Stomach (tissue), 9 donors: ENCODE results near the gene PPP2R3B. TPM values are rescaled to one million over a fixed set of nuclear protein-coding genes. Genes with fewer than 3 reads are reported as not detected.

Source experiments
- DNase-seq, 2 donors: peaks; one replicate each; pipeline versions ENCODE4 v3.0.0 to v3.0.0-alpha.2; 2013 to 2019
- H3K27ac ChIP-seq, 5 donors: fragments of 200-600 bp in 4 of 5; sonication (generic) in 4 of 5; one replicate each; pipeline ENCODE4 v1.5.1; 2013 to 2019; ENCODE audit warnings: mild to moderate bottlenecking in 1 of 5, moderate library complexity in 1 of 5
- H3K27me3 ChIP-seq, 3 donors: fragments of 200-600 bp; sonication (generic); one replicate each; pipeline ENCODE4 v1.5.1; 2017 to 2019; ENCODE audit warnings: mixed run types in 1 of 3
- H3K36me3 ChIP-seq, 4 donors: fragments of 200-600 bp; sonication (generic); 1 replicate in 3 of 4; 2 replicates in 1 of 4; pipeline ENCODE4 v1.5.1; 2016 to 2019
- H3K4me1 ChIP-seq, 4 donors: fragments of 200-600 bp; sonication (generic); one replicate each; pipeline ENCODE4 v1.5.1; 2016 to 2019
- H3K4me3 ChIP-seq, 4 donors: fragments of 200-600 bp; sonication (generic) in 3 of 4; one replicate each; pipeline ENCODE4 v1.5.1; 2016 to 2019; ENCODE audit warnings: mild to moderate bottlenecking in 1 of 4
- H3K9me3 ChIP-seq, 4 donors: fragments of 200-600 bp; sonication (generic); one replicate each; pipeline ENCODE4 v1.5.1; 2016 to 2019
- EP300 ChIP-seq: sonication (generic); formaldehyde crosslinking; IDR thresholded peaks from one replicate; pipeline ENCODE4 v1.6.1; 2017; ENCODE audit warnings: antibody characterized with exemption
- POLR2A ChIP-seq, 4 donors: fragments of 450-650 bp; IDR thresholded peaks; one replicate each; pipeline ENCODE4 v1.6.1; 2016; ENCODE audit warnings: antibody characterized with exemption in 4 of 4, control low read depth in 2 of 4, mild to moderate bottlenecking in 1 of 4, moderate library complexity in 1 of 4
- POLR2AphosphoS5 ChIP-seq, 3 donors: sonication (generic); formaldehyde crosslinking; IDR thresholded peaks; one replicate each; pipeline ENCODE4 v1.6.1; 2016; ENCODE audit warnings: antibody characterized with exemption in 3 of 3
- WGBS, 5 donors: extraction: QIAGEN DNeasy Blood & Tissue Kit in 3 of 5; methylation state at CpG; one replicate each; pipeline versions ENCODE4 v1.1.5 to v1.1.7; 2013 to 2018; 5-methylcytosine and 5-hydroxymethylcytosine counted together
- intact Hi-C: fragments of 100-400 bp; cut with DNase I; formaldehyde crosslinking; loops from one replicate; pipeline ENCODE4 v1.15.1; 2023; ENCODE audit warnings: low total_unique reads
- polyA plus RNA-seq, 3 donors: library from polyadenylated mRNA; stranded (reverse); fragments of 200-250 nt; gene quantifications; one replicate each; pipeline ENCODE4 v1.2.3, GENCODE V29; 2013
- total RNA-seq, 5 donors: library from RNA; depleted of rRNA; stranded (reverse); fragments of >200 nt; gene quantifications; one replicate each; pipeline versions ENCODE4 v1.1.0 to v1.2.3, GENCODE V29; 2014 to 2016
- TF ChIP-seq, protein P1 (sequence below), 7 experiments: fragments of 450-650 bp in 4 of 7; fragments of 200-600 bp in 3 of 7; sonication (generic) in 3 of 7; IDR thresholded peaks; one replicate each; pipeline ENCODE4 v1.5.1; 2016 to 2019; ENCODE audit warnings: antibody characterized with exemption in 7 of 7, control low read depth in 2 of 7, mild to moderate bottlenecking in 1 of 7
- donor health status: healthy with polysubstance abuse.
- donor health status: Bipolar disorder and iron deficiency.
- donor health status: healthy.

PPP2R3B gene
- total and polyA plus RNA-seq, 8 donors, result 5.3 to 31.7 (median 15.0) TPM

GRCh38 chrX:336227-336626 is 50.5 kb downstream of the PPP2R3B start:
- 83 to 92% (median 89%) methylated on average over 21 of the region's 21 CpGs for WGBS, 5 donors
- H3K4me1 ChIP-seq, result peaks cover 5 to 9% (median 6%) of the 10 kb centered on the region in 4 donors
- peaks cover 0 to 12% (median 5%) of the 10 kb centered on the region in 3 donors for H3K27me3 ChIP-seq
- H3K27ac ChIP-seq, result no peak overlapping the region
- no peak overlapping the region for H3K4me3 ChIP-seq
- peaks cover 0 to 66% (median 55%) of the 10 kb centered on the region in 4 donors for H3K36me3 ChIP-seq
- TF ChIP-seq POLR2A (IDR thresholded peaks at IDR 0.05) (no peak), EP300 (no peak), POLR2AphosphoS5 (IDR thresholded peaks at IDR 0.05) (no peak)
- TF ChIP-seq, protein P1, sequence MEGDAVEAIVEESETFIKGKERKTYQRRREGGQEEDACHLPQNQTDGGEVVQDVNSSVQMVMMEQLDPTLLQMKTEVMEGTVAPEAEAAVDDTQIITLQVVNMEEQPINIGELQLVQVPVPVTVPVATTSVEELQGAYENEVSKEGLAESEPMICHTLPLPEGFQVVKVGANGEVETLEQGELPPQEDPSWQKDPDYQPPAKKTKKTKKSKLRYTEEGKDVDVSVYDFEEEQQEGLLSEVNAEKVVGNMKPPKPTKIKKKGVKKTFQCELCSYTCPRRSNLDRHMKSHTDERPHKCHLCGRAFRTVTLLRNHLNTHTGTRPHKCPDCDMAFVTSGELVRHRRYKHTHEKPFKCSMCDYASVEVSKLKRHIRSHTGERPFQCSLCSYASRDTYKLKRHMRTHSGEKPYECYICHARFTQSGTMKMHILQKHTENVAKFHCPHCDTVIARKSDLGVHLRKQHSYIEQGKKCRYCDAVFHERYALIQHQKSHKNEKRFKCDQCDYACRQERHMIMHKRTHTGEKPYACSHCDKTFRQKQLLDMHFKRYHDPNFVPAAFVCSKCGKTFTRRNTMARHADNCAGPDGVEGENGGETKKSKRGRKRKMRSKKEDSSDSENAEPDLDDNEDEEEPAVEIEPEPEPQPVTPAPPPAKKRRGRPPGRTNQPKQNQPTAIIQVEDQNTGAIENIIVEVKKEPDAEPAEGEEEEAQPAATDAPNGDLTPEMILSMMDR (IDR thresholded peaks at IDR 0.05), result no peak
- DNase-seq, result no peak
- no peaks in the 10 kb centered on the region for H3K9me3 ChIP-seq
- intact Hi-C loops, result no loop called here

- no peak for DNase-seq
- H3K27me3 ChIP-seq, result peaks cover 0 to 16% (median 10%) of the 10 kb centered on the region in 3 donors
- peaks cover 9 to 13% (median 11%) of the 10 kb centered on the region in 4 donors for H3K4me1 ChIP-seq
- H3K36me3 ChIP-seq, result peaks cover 0 to 64% (median 51%) of the 10 kb centered on the region in 4 donors
- intact Hi-C loops, result no loop called here
- no peak for TF ChIP-seq POLR2A (IDR thresholded peaks at IDR 0.05)
- TF ChIP-seq, protein P1 (IDR thresholded peaks at IDR 0.05), result no peak
- no peak for TF ChIP-seq EP300
- TF ChIP-seq POLR2AphosphoS5 (IDR thresholded peaks at IDR 0.05), result no peak
- H3K4me3 ChIP-seq, result no peak overlapping the region
- H3K27ac ChIP-seq, result no peak overlapping the region
- no peaks in the 10 kb centered on the region for H3K9me3 ChIP-seq
- 94 to 98% (median 96%) methylated on average over 17 of the region's 17 CpGs for WGBS, 5 donors
Measured at GRCh38 chrX:335758-336155, 51.0 kb downstream of the PPP2R3B start.

DNA sequence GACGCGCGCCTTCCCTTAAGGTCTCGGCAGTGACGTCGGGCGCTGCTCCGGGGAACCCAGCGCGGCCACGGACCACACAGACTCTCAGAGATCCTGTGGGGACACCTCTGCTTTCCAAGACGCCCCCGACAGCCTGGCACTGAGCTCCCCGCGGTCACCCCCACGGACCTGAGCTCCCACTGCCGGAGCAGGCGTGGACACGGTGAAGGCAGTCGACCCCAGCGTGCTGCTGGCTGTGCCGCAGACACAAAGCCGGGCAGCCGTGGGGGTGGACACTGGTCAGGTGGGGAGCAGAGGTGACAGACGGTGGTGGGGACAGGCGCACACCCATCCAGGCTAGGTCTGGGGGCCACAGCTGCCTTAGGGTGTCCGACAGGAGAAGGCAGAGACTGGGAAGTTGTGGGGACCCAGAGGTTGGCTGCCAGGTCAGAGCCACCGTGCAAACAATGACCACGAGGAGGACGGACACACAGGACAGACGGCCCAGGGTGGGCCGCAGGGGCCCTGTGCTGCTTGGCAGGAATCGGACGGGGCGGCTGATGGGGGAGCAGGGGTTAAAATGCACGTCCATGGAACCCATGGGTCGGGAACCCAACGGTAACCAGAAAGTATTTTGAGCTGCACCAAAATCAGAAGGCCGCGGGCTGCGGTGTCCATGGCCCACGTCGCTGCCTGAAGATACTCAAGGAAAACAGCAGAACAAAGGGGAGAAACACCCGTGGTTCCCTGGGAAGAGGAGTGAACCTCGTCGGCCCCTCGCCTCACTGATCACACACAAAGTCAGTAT is 51.5 kb downstream of the PPP2R3B start:
- WGBS, 5 donors, result 96 to 98% (median 97%) methylated on average over 41 to 47 of the region's 47 CpGs
- peaks cover 9 to 15% (median 13%) of the 10 kb centered on the region in 4 donors for H3K4me1 ChIP-seq
- peaks cover 0 to 64% (median 50%) of the 10 kb centered on the region in 4 donors for H3K36me3 ChIP-seq
- H3K4me3 ChIP-seq, result no peak overlapping the region
- no peak for DNase-seq
- H3K9me3 ChIP-seq, result no peaks in the 10 kb centered on the region
- intact Hi-C loops, result no loop called here
- TF ChIP-seq EP300, result no peak
- H3K27ac ChIP-seq, result no peak overlapping the region
- peaks cover 0 to 22% (median 13%) of the 10 kb centered on the region in 3 donors for H3K27me3 ChIP-seq

- no peak overlapping the region for H3K4me3 ChIP-seq
- H3K4me1 ChIP-seq, result peaks cover 9 to 15% (median 13%) of the 10 kb centered on the region in 4 donors
- DNase-seq, result no peak
- peaks cover 0 to 64% (median 50%) of the 10 kb centered on the region in 4 donors for H3K36me3 ChIP-seq
- peaks cover 0 to 26% (median 13%) of the 10 kb centered on the region in 3 donors for H3K27me3 ChIP-seq
- no peaks in the 10 kb centered on the region for H3K9me3 ChIP-seq
- TF ChIP-seq POLR2AphosphoS5 (IDR thresholded peaks at IDR 0.05) (no peak), POLR2A (IDR thresholded peaks at IDR 0.05) (no peak), EP300 (no peak)
- TF ChIP-seq, protein P1 (IDR thresholded peaks at IDR 0.05), result no peak
- WGBS, 5 donors, result 93 to 98% (median 95%) methylated on average over 46 to 53 of the region's 53 CpGs
- H3K27ac ChIP-seq, result no peak overlapping the region
- intact Hi-C loops, result no loop called here
Measured at GRCh38 chrX:334331-334891, 52.3 kb downstream of the PPP2R3B start.
